H9 (cell line): ENCODE measurements around the gene RPL7L1. TPM values are rescaled to one million over a fixed set of nuclear protein-coding genes. Genes with fewer than 3 reads are reported as not detected.

ENCODE experiments used
- DNase-seq: peaks from one replicate; pipeline ENCODE4 v3.0.0-alpha.2; 2017
- H2AFZ ChIP-seq: one replicate; pipeline ENCODE4 v1.6.1; 2013; ENCODE audit warnings: mild to moderate bottlenecking, low read length, control low read depth, moderate library complexity
- H2AK5ac ChIP-seq: 2 replicates; pipeline ENCODE4 v1.6.1; 2013; ENCODE audit warnings: low read length, control low read depth, mixed read lengths; ENCODE audit not compliant: insufficient read length
- H2BK120ac ChIP-seq: one replicate; pipeline ENCODE4 v1.6.1; 2013; ENCODE audit warnings: low read depth, mild to moderate bottlenecking, low read length, control low read depth, inconsistent platforms; ENCODE audit not compliant: poor library complexity, severe bottlenecking
- H2BK12ac ChIP-seq: 2 replicates; pipeline ENCODE4 v1.6.1; 2013; ENCODE audit warnings: low read length, control low read depth, mixed read lengths, low read depth; ENCODE audit not compliant: insufficient read length
- H2BK15ac ChIP-seq: 2 replicates; pipeline ENCODE4 v1.6.1; 2013; ENCODE audit warnings: low read depth, low read length, control low read depth
- H2BK20ac ChIP-seq: one replicate; pipeline ENCODE4 v1.6.1; 2013; ENCODE audit warnings: low read depth, mild to moderate bottlenecking, low read length, control low read depth, inconsistent platforms; ENCODE audit not compliant: poor library complexity, severe bottlenecking
- H2BK5ac ChIP-seq: 2 replicates; pipeline ENCODE4 v1.6.1; 2013; ENCODE audit warnings: low read length, control low read depth, mixed read lengths; ENCODE audit not compliant: insufficient read length
- H3K14ac ChIP-seq: 2 replicates; pipeline ENCODE4 v1.6.1; 2013; ENCODE audit warnings: low read length, control low read depth; ENCODE audit not compliant: insufficient read depth
- H3K18ac ChIP-seq: 2 replicates; pipeline ENCODE4 v1.6.1; 2013; ENCODE audit warnings: low read depth, mild to moderate bottlenecking, mixed read lengths, low read length, control low read depth; ENCODE audit not compliant: insufficient read length
- H3K23ac ChIP-seq: 2 replicates; pipeline ENCODE4 v1.6.1; 2013; ENCODE audit warnings: low read length, control low read depth, mixed read lengths, low read depth; ENCODE audit not compliant: insufficient read length
- H3K23me2 ChIP-seq: 2 replicates; pipeline ENCODE4 v1.6.1; 2013; ENCODE audit warnings: low read depth, mild to moderate bottlenecking, mixed read lengths, low read length, control low read depth; ENCODE audit not compliant: insufficient read length, poor library complexity, severe bottlenecking
- H3K27ac ChIP-seq: 2 replicates; pipeline ENCODE4 v1.5.1; 2013; ENCODE audit warnings: low read length, control low read depth, mixed read lengths, low read depth; ENCODE audit not compliant: insufficient read length
- H3K27me3 ChIP-seq: 2 replicates; pipeline ENCODE4 v1.6.1; 2013; ENCODE audit warnings: low read length, control low read depth, inconsistent platforms; ENCODE audit not compliant: insufficient read depth
- H3K4ac ChIP-seq: 2 replicates; pipeline ENCODE4 v1.6.1; 2013; ENCODE audit warnings: low read depth, mild to moderate bottlenecking, control low read depth, inconsistent platforms, low read length, moderate library complexity
- H3K4me1 ChIP-seq: 2 replicates; pipeline ENCODE4 v1.6.1; 2013; ENCODE audit warnings: low read length, control low read depth, inconsistent platforms; ENCODE audit not compliant: insufficient read depth
- H3K4me2 ChIP-seq: 2 replicates; pipeline ENCODE4 v1.6.1; 2013; ENCODE audit warnings: low read length, control low read depth, mixed read lengths; ENCODE audit not compliant: insufficient read length, insufficient read depth
- H3K56ac ChIP-seq: 2 replicates; pipeline ENCODE4 v1.6.1; 2013; ENCODE audit warnings: low read depth, mild to moderate bottlenecking, mixed read lengths, low read length, control low read depth; ENCODE audit not compliant: insufficient read length
- H3K79me1 ChIP-seq: 2 replicates; pipeline ENCODE4 v1.6.1; 2013; ENCODE audit warnings: low read depth, mild to moderate bottlenecking, moderate library complexity, low read length, control low read depth, inconsistent platforms; ENCODE audit not compliant: insufficient read depth, poor library complexity, severe bottlenecking
- H3K79me2 ChIP-seq: 2 replicates; pipeline ENCODE4 v1.6.1; 2013; ENCODE audit warnings: low read length, control low read depth, inconsistent platforms; ENCODE audit not compliant: insufficient read depth
- H3K9ac ChIP-seq: 2 replicates; pipeline ENCODE4 v1.6.1; 2013; ENCODE audit warnings: low read length, control low read depth, mixed read lengths; ENCODE audit not compliant: insufficient read length; ENCODE audit errors: extremely low read depth
- H3K9me3 ChIP-seq: one replicate; pipeline ENCODE4 v1.6.1; 2013; ENCODE audit warnings: low read depth, low read length, inconsistent platforms; ENCODE audit not compliant: control insufficient read depth
- H3T11ph ChIP-seq: one replicate; pipeline ENCODE4 v1.6.1; 2013; ENCODE audit warnings: mild to moderate bottlenecking, low read length, control low read depth, inconsistent platforms
- H4K20me1 ChIP-seq: one replicate; pipeline ENCODE4 v1.6.1; 2013; ENCODE audit not compliant: control insufficient read depth, insufficient read length, insufficient read depth
- H4K5ac ChIP-seq: 2 replicates; pipeline ENCODE4 v1.6.1; 2013; ENCODE audit warnings: low read depth, mild to moderate bottlenecking, mixed read lengths, low read length, control low read depth; ENCODE audit not compliant: insufficient read length
- H4K8ac ChIP-seq: replicated peaks from 2 replicates; pipeline ENCODE4 v1.6.1; 2013; ENCODE audit warnings: low read length, control low read depth, mixed read lengths, low read depth; ENCODE audit not compliant: insufficient read length
- H4K91ac ChIP-seq: 2 replicates; pipeline ENCODE4 v1.6.1; 2013; ENCODE audit warnings: low read depth, mild to moderate bottlenecking, moderate library complexity, mixed read lengths, low read length, control low read depth; ENCODE audit not compliant: insufficient read length
- H3K27ac Mint-ChIP-seq, 3 experiments: 2 replicates in 2 of 3; 3 replicates in 1 of 3; pipeline ENCODE4 v1.8.0; 2020 to 2021; ENCODE audit warnings: mixed read lengths in 3 of 3, mild to moderate bottlenecking in 1 of 3, moderate library complexity in 1 of 3
- H3K27me3 Mint-ChIP-seq: 2 replicates; pipeline ENCODE4 v1.8.0; 2021; ENCODE audit warnings: low read depth, mild to moderate bottlenecking, moderate library complexity, mixed read lengths
- H3K36me3 Mint-ChIP-seq, 3 experiments: 2 replicates in 2 of 3; 3 replicates in 1 of 3; pipeline ENCODE4 v1.8.0; 2020 to 2021; ENCODE audit warnings: low read depth in 3 of 3, mixed read lengths in 3 of 3; ENCODE audit not compliant: insufficient read depth in 1 of 3
- H3K4me1 Mint-ChIP-seq, 2 experiments: 2 replicates each; pipeline ENCODE4 v1.8.0; 2020; ENCODE audit warnings: mixed read lengths in 2 of 2
- H3K4me3 Mint-ChIP-seq, 2 experiments: 2 replicates in 1 of 2; 3 replicates in 1 of 2; pipeline ENCODE4 v1.8.0; 2020 to 2021; ENCODE audit warnings: mild to moderate bottlenecking in 2 of 2, mixed read lengths in 2 of 2, moderate library complexity in 1 of 2
- H3K9me3 Mint-ChIP-seq, 2 experiments: 2 replicates in 1 of 2; 3 replicates in 1 of 2; pipeline ENCODE4 v1.8.0; 2020; ENCODE audit warnings: mild to moderate bottlenecking in 2 of 2, mixed read lengths in 2 of 2, moderate library complexity in 1 of 2
- CTCF ChIP-seq: fragments of 200-600 bp; sonication (generic); conservative IDR thresholded peaks from 3 replicates; pipeline ENCODE4 v1.8.0; 2021; ENCODE audit warnings: antibody characterized with exemption, mild to moderate bottlenecking
- WGBS: extraction: QIAGEN DNeasy Blood & Tissue Kit; methylation state at CpG from one replicate; pipeline ENCODE4 v1.1.7; 2013; ENCODE audit warnings: missing lambda C conversion rate, low lambda C conversion rate, mixed read lengths; ENCODE audit not compliant: insufficient read length; ENCODE audit errors: extremely low coverage; 5-methylcytosine and 5-hydroxymethylcytosine counted together
- total RNA-seq: library from RNA; stranded (reverse); gene quantifications from 2 replicates; pipeline ENCODE4 v1.2.1, GENCODE V29; 2021

The RPL7L1 gene
- total RNA-seq, 1 experiment from 2014 or later: 130 TPM

GRCh38 chr6:42929821-42930360 is 50.5 kb downstream of the RPL7L1 start:
- Histone ChIP-seq H4K91ac (no peak overlapping the region), H2BK15ac (no peak overlapping the region), H3K27me3 (no peaks in the 10 kb centered on the region), H4K5ac (no peak overlapping the region), H3K79me1 (no peaks in the 10 kb centered on the region), H3K18ac (peak overlapping the region; percentile 65), H3K4me2 (peak overlapping the region; percentile 96), H2BK12ac (no peak overlapping the region), H4K20me1 (no peaks in the 10 kb centered on the region), H3T11ph (no peak overlapping the region), H3K4me1 (no peaks in the 10 kb centered on the region; the same call in 1 of the 2 replicates), H2AK5ac (no peak overlapping the region), H3K79me2 (no peaks in the 10 kb centered on the region; the same call in 1 of the 2 replicates), H3K23ac (no peak overlapping the region), H3K4ac (no peak overlapping the region), H3K27ac (peak overlapping the region; percentile 81), H3K14ac (peak overlapping the region; percentile 59), H3K23me2 (peaks cover 18% of the 10 kb centered on the region), H2BK120ac (no peak overlapping the region), H4K8ac (no peak overlapping the region), H3K9me3 (no peaks in the 10 kb centered on the region), H2BK5ac (no peak overlapping the region), H2BK20ac (no peak overlapping the region), H3K9ac (peak overlapping the region; percentile 87), H3K56ac (no peak overlapping the region), H2AFZ (no peak overlapping the region)
- Mint-ChIP-seq H3K36me3 (peaks cover 13 to 40% (median 29%) of the 10 kb centered on the region in 3 experiments; a peak in 6 of 7 replicates), H3K27ac (peak overlapping the region; percentile 97 to 99 (median 99)), H3K4me1 (peaks cover 24 to 29% of the 10 kb centered on the region in 2 experiments), H3K27me3 (no peaks in the 10 kb centered on the region), H3K9me3 (no peaks in the 10 kb centered on the region), H3K4me3 (peak overlapping the region; percentile 95 to 97)
- DNase-seq: no peak
- WGBS: no CpG with 5 or more reads among the region's 16 CpGs
- no peak for TF ChIP-seq CTCF
